Tibial nerve (tissue), 3 donors: ENCODE data around the gene PEX11G.

Source experiments
- POLR2A ChIP-seq, 2 donors: fragments of 450-650 bp; IDR thresholded peaks; one replicate each; pipeline ENCODE4 v1.6.1; 2017; ENCODE audit warnings: antibody characterized with exemption in 2 of 2, mild to moderate bottlenecking in 2 of 2, moderate library complexity in 2 of 2
- TF ChIP-seq, protein P1 (sequence below), 5 experiments: fragments of 200-600 bp in 3 of 5; fragments of 450-650 bp in 2 of 5; sonication (generic) in 3 of 5; IDR thresholded peaks; one replicate each; pipeline ENCODE4 v1.5.1; 2016 to 2019; ENCODE audit warnings: antibody characterized with exemption in 5 of 5, mild to moderate bottlenecking in 3 of 5, moderate library complexity in 2 of 5

DNA sequence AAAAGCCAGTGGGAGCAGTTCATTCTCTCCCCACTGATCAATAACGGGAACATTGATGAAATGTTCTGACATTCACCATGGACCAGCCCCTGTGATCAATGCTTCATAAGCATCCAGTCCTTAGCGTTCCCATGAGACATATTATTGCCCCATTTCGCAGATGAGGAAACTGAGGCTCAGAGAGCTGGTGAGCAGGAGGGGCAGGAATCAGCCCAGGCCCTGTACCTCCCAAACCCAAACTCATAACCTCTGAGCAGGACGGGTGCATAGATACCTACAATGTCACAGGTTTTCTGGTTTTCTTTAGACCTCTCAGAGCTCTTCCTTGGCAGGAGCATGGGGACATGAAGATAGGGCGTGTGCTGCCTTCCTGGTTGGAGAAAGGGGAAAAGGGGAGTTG lies 35.7 kb upstream of the PEX11G start:
- TF ChIP-seq, protein P1, sequence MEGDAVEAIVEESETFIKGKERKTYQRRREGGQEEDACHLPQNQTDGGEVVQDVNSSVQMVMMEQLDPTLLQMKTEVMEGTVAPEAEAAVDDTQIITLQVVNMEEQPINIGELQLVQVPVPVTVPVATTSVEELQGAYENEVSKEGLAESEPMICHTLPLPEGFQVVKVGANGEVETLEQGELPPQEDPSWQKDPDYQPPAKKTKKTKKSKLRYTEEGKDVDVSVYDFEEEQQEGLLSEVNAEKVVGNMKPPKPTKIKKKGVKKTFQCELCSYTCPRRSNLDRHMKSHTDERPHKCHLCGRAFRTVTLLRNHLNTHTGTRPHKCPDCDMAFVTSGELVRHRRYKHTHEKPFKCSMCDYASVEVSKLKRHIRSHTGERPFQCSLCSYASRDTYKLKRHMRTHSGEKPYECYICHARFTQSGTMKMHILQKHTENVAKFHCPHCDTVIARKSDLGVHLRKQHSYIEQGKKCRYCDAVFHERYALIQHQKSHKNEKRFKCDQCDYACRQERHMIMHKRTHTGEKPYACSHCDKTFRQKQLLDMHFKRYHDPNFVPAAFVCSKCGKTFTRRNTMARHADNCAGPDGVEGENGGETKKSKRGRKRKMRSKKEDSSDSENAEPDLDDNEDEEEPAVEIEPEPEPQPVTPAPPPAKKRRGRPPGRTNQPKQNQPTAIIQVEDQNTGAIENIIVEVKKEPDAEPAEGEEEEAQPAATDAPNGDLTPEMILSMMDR (IDR thresholded peaks at IDR 0.05), result no peak
- no peak for TF ChIP-seq POLR2A (IDR thresholded peaks at IDR 0.05)
